HepG2 (cell line): Measurements from ENCODE around the gene PPP1R9B. TPM values are rescaled to one million over a fixed set of nuclear protein-coding genes. Genes with fewer than 3 reads are reported as not detected.

Experiments
- ARNT ChIP-seq: fragments of 450-650 bp; IDR thresholded peaks from 2 replicates; pipeline ENCODE4 v1.6.1; 2017
- BRCA1 ChIP-seq: sonication (generic); formaldehyde crosslinking; IDR thresholded peaks from 2 replicates; pipeline ENCODE4 v1.4.0; 2020; ENCODE audit warnings: missing genetic modification reagents
- DR1 ChIP-seq: sonication (generic); formaldehyde crosslinking; IDR thresholded peaks from 2 replicates; pipeline ENCODE4 v1.8.0; 2021; ENCODE audit warnings: mild to moderate bottlenecking, missing genetic modification reagents, inconsistent platforms
- GZF1 ChIP-seq: sonication (generic); formaldehyde crosslinking; IDR thresholded peaks from 2 replicates; pipeline ENCODE4 v1.5.1; 2020; ENCODE audit warnings: mild to moderate bottlenecking, missing genetic modification reagents
- IKZF1 ChIP-seq: fragments of 450-650 bp; IDR thresholded peaks from 2 replicates; pipeline ENCODE4 v1.7.1; 2016
- MAFF ChIP-seq: IDR thresholded peaks from 2 replicates; pipeline ENCODE4 v1.6.1; 2011; ENCODE audit warnings: low read depth, low read length, improper control_type of control experiment
- NFIB ChIP-seq: sonication (generic); formaldehyde crosslinking; IDR thresholded peaks from 2 replicates; pipeline ENCODE4 v1.9.0; 2021; ENCODE audit warnings: missing genetic modification reagents, mild to moderate bottlenecking, borderline replicate concordance
- NFYC ChIP-seq: IDR thresholded peaks from 2 replicates; pipeline ENCODE4 v1.6.1; 2016; ENCODE audit warnings: missing genetic modification reagents, missing compliant biosample characterization
- PRPF4 ChIP-seq: fragments of 200-400 bp; formaldehyde crosslinking; IDR thresholded peaks from 2 replicates; pipeline ENCODE4 v1.6.1; 2016; ENCODE audit warnings: low read length, low read depth; ENCODE audit not compliant: poor library complexity, severe bottlenecking
- TEAD2 ChIP-seq: sonication (generic); formaldehyde crosslinking; IDR thresholded peaks from 2 replicates; pipeline ENCODE4 v1.9.0; 2021; ENCODE audit warnings: missing genetic modification reagents
- ZNF235 ChIP-seq: sonication (generic); formaldehyde crosslinking; IDR thresholded peaks from 2 replicates; pipeline ENCODE4 v1.8.1; 2023; ENCODE audit warnings: mild to moderate bottlenecking, missing genetic modification reagents, borderline replicate concordance
- ZNF24 ChIP-seq: fragments of 450-650 bp; IDR thresholded peaks from 2 replicates; pipeline ENCODE4 v1.6.1; 2017; ENCODE audit warnings: antibody characterized with exemption, mild to moderate bottlenecking
- ZNF251 ChIP-seq: sonication (generic); formaldehyde crosslinking; IDR thresholded peaks from 2 replicates; pipeline ENCODE4 v1.9.0; 2021; ENCODE audit warnings: mild to moderate bottlenecking, missing genetic modification reagents
- ZNF256 ChIP-seq: sonication (generic); formaldehyde crosslinking; conservative IDR thresholded peaks from 2 replicates; pipeline ENCODE4 v1.4.0; 2020; ENCODE audit warnings: missing genetic modification reagents
- ZNF530 ChIP-seq: sonication (generic); formaldehyde crosslinking; IDR thresholded peaks from 2 replicates; pipeline ENCODE4 v1.5.0; 2020; ENCODE audit warnings: low read depth, mild to moderate bottlenecking, missing genetic modification reagents
- ZNF660 ChIP-seq: sonication (generic); formaldehyde crosslinking; IDR thresholded peaks from 2 replicates; pipeline ENCODE4 v1.5.1; 2020; ENCODE audit warnings: mild to moderate bottlenecking, low read depth, missing genetic modification reagents, borderline replicate concordance
- ZZZ3 ChIP-seq: sonication (generic); formaldehyde crosslinking; IDR thresholded peaks from 2 replicates; pipeline ENCODE4 v1.4.0; 2020; ENCODE audit warnings: missing genetic modification reagents, mild to moderate bottlenecking, borderline replicate concordance
- polyA plus RNA-seq, 8 experiments: library from polyadenylated mRNA; depleted of rRNA in 3 of 8; stranded (reverse) in 7 of 8; unstranded in 1 of 8; fragments of >200 nt; fragmentation: Illumina TruSeq in 4 of 8; extraction: Trizol in 4 of 8; gene quantifications; 2 replicates each; pipeline versions ENCODE4 v1.2.1 to v1.2.3, GENCODE V29; 2011 to 2016; ENCODE audit warnings: low read depth in 4 of 8, missing spikeins in 1 of 8, mixed read lengths in 1 of 8; ENCODE audit not compliant: insufficient read depth in 1 of 8
- total RNA-seq, 5 experiments: library from RNA; depleted of rRNA; stranded (reverse); fragments of >200 nt; fragmentation: Illumina TruSeq; extraction: Trizol; gene quantifications; 2 replicates each; pipeline ENCODE4 v1.2.3, GENCODE V29; 2016; ENCODE audit warnings: low read depth in 1 of 5
- TF ChIP-seq, protein P1 (sequence below): sonication (generic); formaldehyde crosslinking; conservative IDR thresholded peaks from 2 replicates; pipeline ENCODE4 v1.4.0; 2020; ENCODE audit warnings: mild to moderate bottlenecking, missing genetic modification reagents, moderate library complexity
- TF ChIP-seq, protein P2 (sequence below): sonication (generic); formaldehyde crosslinking; conservative IDR thresholded peaks from 2 replicates; pipeline ENCODE4 v1.4.0; 2020; ENCODE audit warnings: missing genetic modification reagents
- TF ChIP-seq, protein P3 (sequence below): sonication (generic); formaldehyde crosslinking; IDR thresholded peaks from 2 replicates; pipeline ENCODE4 v1.8.1; 2023; ENCODE audit warnings: mild to moderate bottlenecking, missing genetic modification reagents
- TF ChIP-seq, protein P4 (sequence below): sonication (generic); formaldehyde crosslinking; IDR thresholded peaks from 2 replicates; pipeline ENCODE4 v1.8.0; 2022; ENCODE audit warnings: missing genetic modification reagents, mild to moderate bottlenecking, inconsistent platforms, borderline replicate concordance

The PPP1R9B gene
- total and polyA plus RNA-seq, 2 of the 13 experiments (the other 11 are each of a cell fraction or from before 2014, with no cell fraction given): 9.4 to 15.8 TPM

DNA sequence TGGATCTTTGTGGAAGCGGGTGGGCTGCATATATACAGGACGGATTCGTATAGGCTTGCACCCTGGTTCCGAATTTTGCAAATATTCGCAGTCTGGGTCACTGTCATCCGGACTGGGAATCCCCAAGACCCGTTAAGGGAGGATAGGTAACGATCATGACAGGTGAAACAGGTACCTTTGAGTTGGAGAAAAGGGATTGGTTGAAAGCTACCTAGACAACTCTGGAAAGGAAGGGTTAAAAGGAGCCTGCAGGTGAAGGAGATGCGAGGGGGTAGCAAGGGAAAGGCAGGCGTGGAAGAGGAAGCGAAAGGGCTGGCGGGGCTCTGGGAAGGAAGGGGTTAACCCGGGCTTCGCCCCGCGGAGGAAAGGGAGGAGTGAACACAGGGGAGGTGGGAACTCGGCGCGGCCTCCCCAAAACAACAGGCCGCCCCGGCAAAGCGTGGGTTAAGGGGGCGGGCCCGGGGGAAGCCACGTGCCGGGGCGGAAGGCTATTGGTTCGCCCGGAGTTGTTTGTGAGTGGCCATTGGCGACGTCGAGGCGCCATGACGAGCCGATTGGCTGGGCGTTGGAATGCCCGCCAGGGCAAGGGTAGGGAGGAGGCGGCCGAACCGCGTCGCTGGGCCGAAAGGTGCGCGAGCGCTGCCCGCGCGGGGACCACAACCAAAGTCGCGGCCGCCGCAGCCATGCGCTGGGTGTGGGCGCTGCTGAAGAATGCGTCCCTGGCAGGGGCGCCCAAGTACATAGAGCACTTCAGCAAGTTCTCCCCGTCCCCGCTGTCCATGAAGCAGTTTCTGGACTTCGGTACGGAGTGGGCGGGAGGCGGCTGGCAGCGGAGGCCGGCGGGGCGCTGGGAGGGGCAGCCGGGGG, 55.5 kb downstream of the PPP1R9B start, which contains the start of gene PDK2 (continued):
- TF ChIP-seq, protein P1, sequence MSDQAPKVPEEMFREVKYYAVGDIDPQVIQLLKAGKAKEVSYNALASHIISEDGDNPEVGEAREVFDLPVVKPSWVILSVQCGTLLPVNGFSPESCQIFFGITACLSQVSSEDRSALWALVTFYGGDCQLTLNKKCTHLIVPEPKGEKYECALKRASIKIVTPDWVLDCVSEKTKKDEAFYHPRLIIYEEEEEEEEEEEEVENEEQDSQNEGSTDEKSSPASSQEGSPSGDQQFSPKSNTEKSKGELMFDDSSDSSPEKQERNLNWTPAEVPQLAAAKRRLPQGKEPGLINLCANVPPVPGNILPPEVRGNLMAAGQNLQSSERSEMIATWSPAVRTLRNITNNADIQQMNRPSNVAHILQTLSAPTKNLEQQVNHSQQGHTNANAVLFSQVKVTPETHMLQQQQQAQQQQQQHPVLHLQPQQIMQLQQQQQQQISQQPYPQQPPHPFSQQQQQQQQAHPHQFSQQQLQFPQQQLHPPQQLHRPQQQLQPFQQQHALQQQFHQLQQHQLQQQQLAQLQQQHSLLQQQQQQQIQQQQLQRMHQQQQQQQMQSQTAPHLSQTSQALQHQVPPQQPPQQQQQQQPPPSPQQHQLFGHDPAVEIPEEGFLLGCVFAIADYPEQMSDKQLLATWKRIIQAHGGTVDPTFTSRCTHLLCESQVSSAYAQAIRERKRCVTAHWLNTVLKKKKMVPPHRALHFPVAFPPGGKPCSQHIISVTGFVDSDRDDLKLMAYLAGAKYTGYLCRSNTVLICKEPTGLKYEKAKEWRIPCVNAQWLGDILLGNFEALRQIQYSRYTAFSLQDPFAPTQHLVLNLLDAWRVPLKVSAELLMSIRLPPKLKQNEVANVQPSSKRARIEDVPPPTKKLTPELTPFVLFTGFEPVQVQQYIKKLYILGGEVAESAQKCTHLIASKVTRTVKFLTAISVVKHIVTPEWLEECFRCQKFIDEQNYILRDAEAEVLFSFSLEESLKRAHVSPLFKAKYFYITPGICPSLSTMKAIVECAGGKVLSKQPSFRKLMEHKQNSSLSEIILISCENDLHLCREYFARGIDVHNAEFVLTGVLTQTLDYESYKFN (CRISPR knock-in tag): peak; percentile 60
- TF ChIP-seq ZNF660 (CRISPR knock-in tag): no peak; the same call in 1 of the 2 replicates
- TF ChIP-seq ZNF256 (CRISPR knock-in tag): no peak
- peak; percentile 14; the same call in 1 of the 2 replicates for TF ChIP-seq DR1
- no peak for TF ChIP-seq IKZF1
- no peak for TF ChIP-seq ZNF530 (CRISPR knock-in tag)
- TF ChIP-seq PRPF4: no peak
- TF ChIP-seq, protein P2, sequence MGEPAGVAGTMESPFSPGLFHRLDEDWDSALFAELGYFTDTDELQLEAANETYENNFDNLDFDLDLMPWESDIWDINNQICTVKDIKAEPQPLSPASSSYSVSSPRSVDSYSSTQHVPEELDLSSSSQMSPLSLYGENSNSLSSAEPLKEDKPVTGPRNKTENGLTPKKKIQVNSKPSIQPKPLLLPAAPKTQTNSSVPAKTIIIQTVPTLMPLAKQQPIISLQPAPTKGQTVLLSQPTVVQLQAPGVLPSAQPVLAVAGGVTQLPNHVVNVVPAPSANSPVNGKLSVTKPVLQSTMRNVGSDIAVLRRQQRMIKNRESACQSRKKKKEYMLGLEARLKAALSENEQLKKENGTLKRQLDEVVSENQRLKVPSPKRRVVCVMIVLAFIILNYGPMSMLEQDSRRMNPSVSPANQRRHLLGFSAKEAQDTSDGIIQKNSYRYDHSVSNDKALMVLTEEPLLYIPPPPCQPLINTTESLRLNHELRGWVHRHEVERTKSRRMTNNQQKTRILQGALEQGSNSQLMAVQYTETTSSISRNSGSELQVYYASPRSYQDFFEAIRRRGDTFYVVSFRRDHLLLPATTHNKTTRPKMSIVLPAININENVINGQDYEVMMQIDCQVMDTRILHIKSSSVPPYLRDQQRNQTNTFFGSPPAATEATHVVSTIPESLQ (CRISPR knock-in tag): peak; percentile 27; the same call in 1 of the 2 replicates
- TF ChIP-seq, protein P3, sequence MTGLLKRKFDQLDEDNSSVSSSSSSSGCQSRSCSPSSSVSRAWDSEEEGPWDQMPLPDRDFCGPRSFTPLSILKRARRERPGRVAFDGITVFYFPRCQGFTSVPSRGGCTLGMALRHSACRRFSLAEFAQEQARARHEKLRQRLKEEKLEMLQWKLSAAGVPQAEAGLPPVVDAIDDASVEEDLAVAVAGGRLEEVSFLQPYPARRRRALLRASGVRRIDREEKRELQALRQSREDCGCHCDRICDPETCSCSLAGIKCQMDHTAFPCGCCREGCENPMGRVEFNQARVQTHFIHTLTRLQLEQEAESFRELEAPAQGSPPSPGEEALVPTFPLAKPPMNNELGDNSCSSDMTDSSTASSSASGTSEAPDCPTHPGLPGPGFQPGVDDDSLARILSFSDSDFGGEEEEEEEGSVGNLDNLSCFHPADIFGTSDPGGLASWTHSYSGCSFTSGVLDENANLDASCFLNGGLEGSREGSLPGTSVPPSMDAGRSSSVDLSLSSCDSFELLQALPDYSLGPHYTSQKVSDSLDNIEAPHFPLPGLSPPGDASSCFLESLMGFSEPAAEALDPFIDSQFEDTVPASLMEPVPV (CRISPR knock-in tag): peak; percentile 80
- TF ChIP-seq NFYC (CRISPR knock-in tag): peak; percentile 100
- no peak for TF ChIP-seq TEAD2 (CRISPR knock-in tag)
- TF ChIP-seq, protein P4, sequence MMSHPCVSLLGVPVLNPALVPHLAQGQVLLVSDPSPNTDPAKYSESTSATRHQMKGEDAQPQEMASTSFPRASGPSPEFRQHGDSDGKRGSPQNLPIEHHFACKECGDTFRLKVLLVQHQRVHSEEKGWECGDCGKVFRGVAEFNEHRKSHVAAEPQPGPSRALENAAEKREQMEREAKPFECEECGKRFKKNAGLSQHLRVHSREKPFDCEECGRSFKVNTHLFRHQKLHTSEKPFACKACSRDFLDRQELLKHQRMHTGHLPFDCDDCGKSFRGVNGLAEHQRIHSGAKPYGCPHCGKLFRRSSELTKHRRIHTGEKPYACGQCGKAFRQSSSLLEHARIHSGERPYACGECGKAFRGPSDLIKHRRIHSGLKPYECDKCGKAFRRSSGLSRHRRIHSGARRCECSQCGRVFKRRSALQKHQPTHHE: no peak; the same call in 1 of the 2 replicates
- TF ChIP-seq NFIB (CRISPR knock-in tag): no peak
- TF ChIP-seq BRCA1: 0 out of 2 replicates have a peak, but pooled peaks have one; percentile 67
- TF ChIP-seq ARNT: no peak
- no peak for TF ChIP-seq ZNF251 (CRISPR knock-in tag)
- no peak for TF ChIP-seq ZNF24
- TF ChIP-seq MAFF: no peak
- TF ChIP-seq GZF1 (CRISPR knock-in tag): peak; percentile 25; the same call in 1 of the 2 replicates
- peak; percentile 16; the same call in 1 of the 2 replicates for TF ChIP-seq ZZZ3 (CRISPR knock-in tag)
- TF ChIP-seq ZNF235: no peak
